Fibroblast of villous mesenchyme (primary cell): ENCODE data around the gene CHD1. TPM values are rescaled to one million over a fixed set of nuclear protein-coding genes. Genes with fewer than 3 reads are reported as not detected.

ENCODE experiments used
- DNase-seq: peaks from one replicate; pipeline ENCODE4 v3.0.0-alpha.2; 2010; ENCODE audit warnings: low read depth
- H3K4me3 ChIP-seq: 2 replicates; pipeline ENCODE4 v1.5.1; 2011; ENCODE audit warnings: low read depth, mild to moderate bottlenecking, low read length
- total RNA-seq: library from RNA; depleted of rRNA; stranded (reverse); fragments of >200 nt; gene quantifications from 2 replicates; pipeline ENCODE4 v1.2.3, GENCODE V29; 2012
- TF ChIP-seq, protein P1 (sequence below): IDR thresholded peaks from 2 replicates; pipeline ENCODE4 v1.5.1; 2012; ENCODE audit warnings: low read depth, mild to moderate bottlenecking, low read length; ENCODE audit not compliant: insufficient read depth

Gene CHD1
- total RNA-seq, 1 donor = 50.1 TPM

DNA sequence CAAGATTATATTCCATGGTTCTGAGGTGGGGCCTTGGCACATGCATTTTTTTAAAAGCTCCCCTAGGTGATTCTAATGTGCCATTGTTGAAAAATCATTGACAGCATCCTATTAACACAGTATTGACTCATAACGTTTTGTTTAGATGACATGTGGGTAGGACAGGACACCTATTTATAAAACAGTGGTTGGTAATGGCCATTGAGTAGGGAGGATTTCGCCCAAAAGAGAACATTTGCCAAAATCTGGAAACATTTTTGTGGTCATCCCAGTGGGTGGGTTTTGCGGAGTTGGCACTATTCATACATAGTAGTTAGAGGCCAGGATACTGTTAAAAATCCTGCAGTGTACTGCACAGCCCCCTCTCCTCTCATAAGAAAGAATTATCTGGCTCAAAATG lies 6.4 kb upstream of the CHD1 start:
- no peak for DNase-seq
- TF ChIP-seq, protein P1, sequence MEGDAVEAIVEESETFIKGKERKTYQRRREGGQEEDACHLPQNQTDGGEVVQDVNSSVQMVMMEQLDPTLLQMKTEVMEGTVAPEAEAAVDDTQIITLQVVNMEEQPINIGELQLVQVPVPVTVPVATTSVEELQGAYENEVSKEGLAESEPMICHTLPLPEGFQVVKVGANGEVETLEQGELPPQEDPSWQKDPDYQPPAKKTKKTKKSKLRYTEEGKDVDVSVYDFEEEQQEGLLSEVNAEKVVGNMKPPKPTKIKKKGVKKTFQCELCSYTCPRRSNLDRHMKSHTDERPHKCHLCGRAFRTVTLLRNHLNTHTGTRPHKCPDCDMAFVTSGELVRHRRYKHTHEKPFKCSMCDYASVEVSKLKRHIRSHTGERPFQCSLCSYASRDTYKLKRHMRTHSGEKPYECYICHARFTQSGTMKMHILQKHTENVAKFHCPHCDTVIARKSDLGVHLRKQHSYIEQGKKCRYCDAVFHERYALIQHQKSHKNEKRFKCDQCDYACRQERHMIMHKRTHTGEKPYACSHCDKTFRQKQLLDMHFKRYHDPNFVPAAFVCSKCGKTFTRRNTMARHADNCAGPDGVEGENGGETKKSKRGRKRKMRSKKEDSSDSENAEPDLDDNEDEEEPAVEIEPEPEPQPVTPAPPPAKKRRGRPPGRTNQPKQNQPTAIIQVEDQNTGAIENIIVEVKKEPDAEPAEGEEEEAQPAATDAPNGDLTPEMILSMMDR = no peak
- H3K4me3 ChIP-seq = no peak overlapping the region

DNA sequence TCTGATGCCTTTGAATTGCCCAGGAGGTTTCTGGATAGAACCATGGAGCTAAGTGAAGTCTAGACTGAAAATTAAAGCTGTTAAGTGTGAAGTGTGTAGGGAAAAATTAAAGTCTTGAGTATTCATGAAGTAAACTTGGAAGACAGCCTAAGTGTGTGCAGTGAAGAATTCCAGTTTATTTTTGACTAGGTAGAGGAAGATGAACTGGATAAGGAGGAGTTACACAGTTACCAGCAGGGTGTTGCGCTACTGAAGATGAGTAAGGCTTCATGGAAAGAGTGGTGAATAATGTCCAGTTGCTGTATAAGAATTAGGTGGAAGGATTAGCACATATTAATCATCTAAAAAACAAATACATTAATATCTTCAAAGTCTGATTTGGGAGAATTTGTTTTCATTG lies 5.7 kb upstream of the CHD1 start:
- TF ChIP-seq, protein P1 = no peak
- DNase-seq = peak; percentile 46
- no peak overlapping the region for H3K4me3 ChIP-seq

DNA sequence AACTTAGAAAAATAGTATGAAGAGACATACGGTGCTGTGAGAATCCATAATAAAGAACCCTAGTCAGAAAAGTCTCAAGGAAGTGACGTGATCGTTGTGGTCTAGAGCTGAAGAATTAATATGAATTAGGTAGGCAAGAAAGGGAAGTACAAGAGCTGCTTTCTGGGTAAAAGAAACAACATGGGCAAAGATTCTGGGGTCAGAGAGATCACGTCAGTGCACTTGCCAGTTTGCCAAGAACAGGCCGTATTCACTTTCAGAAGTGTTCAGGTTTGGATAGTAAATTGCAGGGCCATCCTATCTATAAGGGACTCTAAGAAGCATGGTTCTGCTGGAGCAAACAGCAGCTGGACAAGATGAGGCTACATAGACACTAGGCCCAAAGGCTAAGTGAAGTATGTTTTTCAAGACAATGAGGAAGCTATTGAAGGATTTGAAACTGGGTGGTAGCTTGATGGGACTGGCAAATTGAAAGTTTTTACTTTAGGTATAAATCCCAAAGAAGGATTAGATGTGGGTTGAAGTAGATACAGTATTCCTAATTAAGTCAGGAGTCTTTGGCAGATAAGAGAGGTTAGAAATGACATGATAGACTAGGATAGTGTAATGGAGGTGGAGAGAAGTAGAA lies 4.8 kb upstream of the CHD1 start:
- no peak for DNase-seq
- H3K4me3 ChIP-seq = no peak overlapping the region
- TF ChIP-seq, protein P1 = no peak

DNA sequence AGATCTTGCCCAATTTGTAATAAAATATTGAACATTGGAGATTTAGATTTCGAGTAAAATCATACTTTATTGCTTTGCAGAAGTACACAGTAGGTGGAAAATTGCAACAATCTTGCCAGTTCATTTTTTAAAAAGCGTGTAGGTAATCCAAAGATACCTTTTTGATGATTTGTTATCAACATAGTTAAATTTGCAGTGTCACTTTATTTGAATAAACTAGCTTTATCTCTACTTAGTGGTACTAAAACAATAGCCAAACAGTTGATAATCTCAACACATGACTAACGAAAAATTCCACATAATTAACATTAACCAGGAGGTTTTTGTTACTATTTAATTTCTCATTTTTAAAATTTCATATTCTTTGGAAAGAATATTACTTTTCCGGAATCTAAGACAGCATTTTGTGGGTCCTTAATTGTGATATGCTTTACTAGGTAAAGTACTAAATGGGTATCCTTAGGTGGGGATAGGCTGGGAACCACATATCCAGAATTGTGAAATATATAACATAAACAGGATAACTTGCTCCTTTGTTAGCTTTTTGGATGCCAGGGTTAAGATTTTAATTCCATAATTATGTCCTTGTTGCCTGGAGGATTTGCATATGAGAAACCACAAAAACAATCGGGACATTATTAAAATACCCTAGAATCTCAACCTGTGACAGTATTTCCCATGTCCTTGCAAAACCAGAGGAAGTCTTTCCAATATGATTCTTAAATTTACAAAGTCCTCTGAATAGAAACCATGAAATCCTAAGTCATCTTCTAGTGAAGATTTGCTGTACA lies 2.4 kb upstream of the CHD1 start:
- DNase-seq = no peak
- TF ChIP-seq, protein P1 = no peak

DNA sequence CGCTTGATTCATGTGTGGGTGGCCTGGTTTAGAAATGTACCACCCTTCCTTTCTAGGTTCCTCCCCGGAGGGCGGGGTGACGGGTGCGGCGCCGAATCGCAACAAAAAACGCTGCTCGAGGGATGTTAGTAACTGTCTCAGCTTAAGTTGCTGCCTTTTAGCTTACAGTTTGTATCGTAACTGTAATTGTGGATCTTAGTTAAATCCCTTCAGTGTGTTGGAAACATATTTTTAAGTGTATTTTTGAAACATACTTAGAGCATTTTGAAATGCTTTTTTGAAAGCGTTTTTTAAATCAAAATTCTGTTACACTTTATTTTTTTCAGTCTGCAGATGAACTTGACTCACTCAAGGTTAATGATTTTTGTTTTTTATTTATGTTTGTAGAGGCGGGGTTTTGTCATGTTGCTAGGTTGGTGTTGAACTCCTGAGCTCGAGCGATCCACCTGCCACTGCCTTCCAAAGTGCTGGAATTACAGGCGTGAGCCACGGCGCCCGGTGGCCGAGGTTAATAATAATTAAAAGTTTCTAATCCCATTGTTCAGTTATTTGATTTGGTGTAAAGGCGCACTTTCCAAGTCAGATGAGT lies 997 bp upstream of the CHD1 start:
- TF ChIP-seq, protein P1 = no peak
- no peak for DNase-seq
- H3K4me3 ChIP-seq = peak overlapping the region; percentile 87

More for the DNA sequence above, 2.4 kb upstream of the CHD1 start:
- H3K4me3 ChIP-seq = no peak overlapping the region

DNA sequence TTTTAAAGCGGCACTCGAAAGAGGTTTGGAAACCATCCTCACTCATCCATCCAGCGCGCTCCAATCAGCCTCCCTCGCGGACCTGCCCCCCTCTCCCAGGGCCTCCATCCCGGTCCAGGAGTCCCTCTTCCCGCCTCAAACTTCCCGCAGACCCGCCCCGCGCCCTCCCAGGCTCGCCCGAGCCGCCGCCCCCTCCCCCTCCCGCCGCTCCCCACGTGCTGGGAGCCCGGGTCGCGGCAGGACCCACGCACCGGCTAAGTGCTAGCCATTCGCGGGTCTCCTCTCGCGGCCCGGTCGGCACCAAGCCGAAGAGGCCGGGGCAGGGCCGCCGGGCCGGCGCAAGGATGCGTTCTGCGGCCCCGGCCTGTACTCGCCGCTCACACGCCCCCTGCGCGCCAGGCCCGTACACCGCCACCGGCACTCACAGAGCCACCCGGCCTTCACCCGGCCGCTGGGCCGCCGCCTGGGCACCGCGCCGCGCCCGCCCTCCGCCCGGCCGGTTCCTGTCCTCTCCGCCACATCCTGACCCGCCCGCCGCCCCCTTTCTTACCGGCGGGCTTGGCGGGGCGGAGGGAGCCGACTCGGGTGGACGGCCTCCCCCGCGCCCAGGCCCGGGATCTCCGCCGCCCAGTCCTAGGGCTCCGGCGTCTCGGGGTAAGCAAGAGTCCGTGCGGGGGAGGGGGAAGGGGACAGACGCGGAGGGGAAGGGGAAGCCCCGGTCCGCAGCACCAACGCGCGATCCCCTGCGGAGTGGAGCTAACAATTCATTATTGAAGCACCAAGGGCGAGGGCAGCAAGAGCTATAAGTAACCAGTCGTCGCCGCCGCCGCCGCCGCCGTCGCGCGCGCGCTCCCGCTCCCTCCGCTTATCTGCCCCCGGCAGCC lies 576 bp downstream of the CHD1 start:
- TF ChIP-seq, protein P1 = no peak
- peak; percentile 77 for DNase-seq
- H3K4me3 ChIP-seq = peak overlapping the region; percentile 87
